ENCODE data around the gene VSTM5. TPM values are rescaled to one million over a fixed set of nuclear protein-coding genes. Genes with fewer than 3 reads are reported as not detected.
"Not testable (repeated sequence)": the region's sequence is repeated elsewhere in the genome, so short reads cannot be mapped to it uniquely, and the experiment has no call there.

The VSTM5 gene, protein sequence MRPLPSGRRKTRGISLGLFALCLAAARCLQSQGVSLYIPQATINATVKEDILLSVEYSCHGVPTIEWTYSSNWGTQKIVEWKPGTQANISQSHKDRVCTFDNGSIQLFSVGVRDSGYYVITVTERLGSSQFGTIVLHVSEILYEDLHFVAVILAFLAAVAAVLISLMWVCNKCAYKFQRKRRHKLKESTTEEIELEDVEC
- polyA plus RNA-seq (ENCODE audit: insufficient read length in 3 of 3), result 1 to 10 TPM; 1.4 to 2.4 (median 1.7) TPM
- long read RNA-seq, donor 1, result 0 reads
- long read RNA-seq, donor 2, result 0 reads
- long read RNA-seq, donor 3, result 0 reads
- long read RNA-seq, donor 4, partial matches to known transcripts, result 0 of 1 reads
- long read RNA-seq, donor 4, other reads (novel, unspliced or antisense), result 0 of 1 reads
- long read RNA-seq, donor 5, result 0 reads
- long read RNA-seq, donor 6, result 0 reads
- long read RNA-seq, donor 7, result 0 reads
- long read RNA-seq, donor 8, partial matches to known transcripts, result 0 of 1 reads
- long read RNA-seq, donor 8, other reads (novel, unspliced or antisense), result 0 of 1 reads
- long read RNA-seq, donor 9, partial matches to known transcripts, result 0 of 1 reads
- long read RNA-seq, donor 9, other reads (novel, unspliced or antisense), result 0 of 1 reads
- long read RNA-seq, donor 10, result 0 reads
- long read RNA-seq, donor 11, result 0 reads
- long read RNA-seq, donor 12, result 0 reads
- long read RNA-seq, donor 13, result 0 reads
- long read RNA-seq, donor 14, result 0 reads
- long read RNA-seq, donor 15, result 0 reads
- long read RNA-seq, donor 16, partial matches to known transcripts, result 15 of 16 reads
- long read RNA-seq, donor 16, other reads (novel, unspliced or antisense), result 0 of 16 reads

GRCh38 chr11:93850594-93851018 lies at the start of gene VSTM5:
VSTM5 (minus strand) TSS chr11:93850618; CDS start chr11:93850502, 116 bp downstream.
- DNase-seq, result no peak

- peak; percentile 49 for DNase-seq
Observed at GRCh38 chr11:93895106-93895862, 44.9 kb upstream of the VSTM5 start.

- DNase-seq, result no peak
Observed at GRCh38 chr11:93890391-93891051, 40.1 kb upstream of the VSTM5 start.

DNA sequence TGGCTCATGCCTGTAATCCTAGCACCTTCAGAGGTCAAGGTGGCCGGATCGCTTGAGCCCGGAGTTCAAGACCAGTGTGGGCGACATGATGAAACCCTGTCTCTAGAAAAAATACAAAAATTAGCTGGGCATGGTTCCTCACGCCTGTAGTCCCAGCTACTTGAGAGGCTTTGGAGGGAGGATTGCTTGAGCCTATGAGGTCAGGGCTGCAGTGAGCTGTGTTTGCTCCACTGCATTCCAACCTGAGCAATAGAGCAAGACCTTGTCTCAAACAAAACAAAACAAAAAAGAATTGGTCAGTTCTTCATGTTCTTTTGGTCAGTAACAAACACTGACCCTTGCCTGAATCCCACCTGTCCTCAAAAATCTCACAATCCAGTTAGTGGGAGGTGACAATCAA lies 36.7 kb upstream of the VSTM5 start:
- DNase-seq, result no peak

DNA sequence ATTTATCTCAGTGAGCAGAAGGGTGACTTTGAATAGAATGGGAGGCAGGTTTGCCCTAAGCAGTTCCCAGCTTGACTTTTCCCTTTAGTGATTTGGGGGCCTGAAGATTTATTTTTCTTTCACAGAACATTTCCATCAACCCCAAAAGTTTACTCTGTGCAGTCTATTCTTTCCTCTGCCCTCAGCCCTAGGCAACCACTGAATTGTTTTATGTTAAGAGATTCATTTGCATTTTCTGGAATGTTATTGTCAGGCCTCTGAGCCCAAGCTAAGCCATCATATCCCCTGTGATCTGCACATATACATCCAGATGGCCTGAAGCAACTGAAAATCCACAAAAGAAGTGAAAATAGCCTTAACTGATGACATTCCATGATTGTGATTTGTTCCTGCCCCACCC lies 28.7 kb upstream of the VSTM5 start:
- DNase-seq, result not testable (repeated sequence)

DNA sequence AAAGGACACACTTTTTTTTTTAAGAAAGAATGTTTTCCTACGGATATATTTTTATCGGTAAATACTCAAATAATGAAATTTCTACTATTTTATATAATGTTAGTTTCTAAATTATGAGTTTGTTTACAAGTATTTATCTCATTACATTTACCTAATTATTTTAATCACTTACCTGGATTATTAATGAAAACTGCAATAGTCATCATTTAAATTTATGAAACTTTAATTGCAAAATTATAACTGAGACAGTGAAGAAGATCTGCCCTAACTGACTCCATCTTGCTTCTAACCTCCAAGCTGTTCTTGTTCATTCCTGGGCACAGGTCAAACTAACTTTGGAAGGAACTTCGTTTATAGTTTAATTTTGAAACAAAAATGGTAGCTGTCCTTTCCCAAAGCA lies 25.2 kb upstream of the VSTM5 start:
- no peak for DNase-seq

- no peak for DNase-seq
Observed at GRCh38 chr11:93871526-93871925, 21.1 kb upstream of the VSTM5 start.

DNA sequence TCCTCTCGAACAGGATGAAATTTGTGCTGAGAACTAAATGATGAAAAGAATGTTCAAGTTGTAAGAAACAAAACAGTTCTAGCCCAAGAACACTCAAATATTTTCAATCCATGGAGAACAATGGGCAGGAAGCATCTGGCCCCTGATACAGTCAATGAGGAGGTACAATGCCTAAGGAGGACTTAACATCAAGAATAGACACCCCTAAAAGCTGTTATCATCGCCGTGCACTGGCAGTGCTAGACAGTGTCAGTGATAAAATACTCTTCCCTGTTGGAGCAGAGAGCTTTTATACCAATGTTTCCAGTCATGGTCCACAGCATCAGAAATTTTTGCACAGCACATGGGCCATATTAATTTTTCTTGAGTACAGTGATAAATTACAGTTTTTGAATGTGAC lies 20.2 kb upstream of the VSTM5 start:
- DNase-seq, result no peak

DNA sequence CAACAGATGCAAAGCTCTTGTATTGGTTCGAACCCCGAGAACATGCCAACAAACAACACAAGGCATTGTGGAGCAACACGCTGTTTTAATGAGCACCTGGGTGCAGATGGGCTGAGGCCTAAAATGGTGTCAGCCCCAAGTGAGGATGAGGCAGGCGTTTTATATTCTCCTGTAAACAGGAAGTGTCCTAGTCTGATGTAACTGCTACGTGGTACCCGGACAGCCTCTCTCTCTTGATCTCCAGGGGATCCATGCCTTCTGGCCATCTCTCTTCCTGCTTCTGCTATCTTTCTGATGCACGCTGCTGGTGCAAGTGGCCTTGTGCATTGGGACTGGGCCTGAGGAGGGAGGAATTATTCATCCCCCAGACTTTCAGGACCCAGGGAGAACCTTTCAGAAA lies 19.4 kb upstream of the VSTM5 start:
- DNase-seq, result no peak

DNA sequence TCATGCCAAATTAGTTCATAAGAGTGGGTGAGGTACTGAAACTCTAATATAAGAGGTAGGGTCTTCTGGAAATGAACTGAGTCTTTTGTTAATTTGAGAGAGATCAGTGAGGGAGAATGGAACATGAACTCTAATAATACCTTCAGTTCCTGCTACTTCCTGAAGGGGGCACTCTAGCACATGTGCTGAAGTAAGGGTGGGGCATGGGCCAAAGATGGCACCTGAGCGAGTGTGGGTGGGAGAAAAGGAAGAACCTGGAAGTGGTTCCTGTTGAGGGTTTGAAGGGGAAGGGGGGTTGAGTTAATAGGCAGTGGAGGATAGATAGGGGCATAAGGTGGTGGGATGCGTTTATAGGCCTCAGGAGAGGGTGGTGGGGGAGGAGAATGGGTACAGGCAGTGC lies 18.0 kb upstream of the VSTM5 start:
- not testable (repeated sequence) for DNase-seq

DNA sequence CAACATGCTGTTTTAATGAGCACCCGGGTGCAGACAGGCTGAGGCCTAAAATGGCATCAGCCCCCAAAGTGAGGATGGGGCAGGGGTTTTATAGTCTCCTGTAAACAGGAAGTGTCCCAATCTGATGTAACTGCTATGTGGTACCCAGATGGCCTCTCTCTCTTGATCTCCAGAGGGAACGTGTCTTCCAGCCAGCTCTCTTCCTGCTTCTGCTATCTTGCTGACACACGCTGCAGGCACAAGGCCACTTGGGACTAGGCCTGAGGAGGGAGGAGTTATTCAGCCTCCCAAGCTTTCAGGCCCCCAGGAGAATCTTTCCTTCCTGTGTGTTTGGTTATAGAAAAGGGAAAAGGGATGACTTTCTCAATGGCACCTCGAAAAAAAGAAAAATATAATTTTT lies 11.4 kb upstream of the VSTM5 start:
- DNase-seq, result no peak

DNA sequence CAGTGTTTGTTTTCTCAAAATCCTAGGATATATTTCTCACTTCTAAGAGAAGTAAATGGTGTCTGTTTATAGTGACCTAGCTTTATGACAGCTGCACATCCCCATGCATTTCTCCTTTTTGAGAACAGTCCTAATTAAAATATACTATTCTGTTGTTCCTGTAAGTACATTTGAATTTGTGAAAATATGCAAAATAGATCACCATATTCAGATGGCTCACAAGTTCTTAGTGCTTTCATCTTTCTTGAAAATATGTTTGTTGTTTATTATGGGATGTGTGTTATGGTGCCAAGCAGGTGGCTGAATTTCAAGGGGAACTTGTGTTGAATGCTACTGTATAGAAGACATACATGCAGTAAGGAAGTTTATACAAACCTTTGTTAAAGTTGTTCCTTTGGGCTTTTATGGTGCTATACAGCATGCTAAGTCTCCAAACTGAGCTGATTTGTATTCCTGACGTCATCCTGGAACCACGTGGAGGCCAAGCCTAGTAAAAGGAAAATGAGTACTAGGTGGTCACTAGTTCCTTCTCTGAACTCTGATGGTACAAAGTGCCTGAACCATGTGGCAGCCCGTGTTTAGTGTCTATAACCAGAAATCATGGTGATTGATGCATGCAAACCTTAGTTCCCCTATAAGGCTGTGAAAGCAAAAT lies 7.8 kb upstream of the VSTM5 start:
- DNase-seq, result no peak

- no peak for DNase-seq
Observed at GRCh38 chr11:93857413-93858120, 7.1 kb upstream of the VSTM5 start.

DNA sequence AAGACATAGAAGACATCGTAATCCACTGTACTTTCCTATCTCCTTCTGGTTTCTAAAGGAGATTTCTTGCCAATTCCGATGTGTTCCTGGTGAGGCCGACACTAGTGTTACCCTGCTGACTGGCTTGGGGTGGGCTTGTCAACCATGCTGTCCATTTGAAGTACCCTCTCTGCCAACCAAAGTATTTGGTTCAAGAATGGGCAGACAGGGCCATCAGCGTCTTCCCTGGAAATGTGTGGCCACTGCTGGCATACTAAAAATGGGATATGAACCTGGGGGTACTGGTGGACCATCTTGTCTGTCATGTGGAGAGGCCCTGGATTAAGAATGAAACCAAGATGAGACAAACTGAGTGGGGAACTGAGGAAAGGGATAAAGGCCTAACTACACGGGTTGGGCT lies 1.8 kb upstream of the VSTM5 start:
- DNase-seq, result no peak

DNA sequence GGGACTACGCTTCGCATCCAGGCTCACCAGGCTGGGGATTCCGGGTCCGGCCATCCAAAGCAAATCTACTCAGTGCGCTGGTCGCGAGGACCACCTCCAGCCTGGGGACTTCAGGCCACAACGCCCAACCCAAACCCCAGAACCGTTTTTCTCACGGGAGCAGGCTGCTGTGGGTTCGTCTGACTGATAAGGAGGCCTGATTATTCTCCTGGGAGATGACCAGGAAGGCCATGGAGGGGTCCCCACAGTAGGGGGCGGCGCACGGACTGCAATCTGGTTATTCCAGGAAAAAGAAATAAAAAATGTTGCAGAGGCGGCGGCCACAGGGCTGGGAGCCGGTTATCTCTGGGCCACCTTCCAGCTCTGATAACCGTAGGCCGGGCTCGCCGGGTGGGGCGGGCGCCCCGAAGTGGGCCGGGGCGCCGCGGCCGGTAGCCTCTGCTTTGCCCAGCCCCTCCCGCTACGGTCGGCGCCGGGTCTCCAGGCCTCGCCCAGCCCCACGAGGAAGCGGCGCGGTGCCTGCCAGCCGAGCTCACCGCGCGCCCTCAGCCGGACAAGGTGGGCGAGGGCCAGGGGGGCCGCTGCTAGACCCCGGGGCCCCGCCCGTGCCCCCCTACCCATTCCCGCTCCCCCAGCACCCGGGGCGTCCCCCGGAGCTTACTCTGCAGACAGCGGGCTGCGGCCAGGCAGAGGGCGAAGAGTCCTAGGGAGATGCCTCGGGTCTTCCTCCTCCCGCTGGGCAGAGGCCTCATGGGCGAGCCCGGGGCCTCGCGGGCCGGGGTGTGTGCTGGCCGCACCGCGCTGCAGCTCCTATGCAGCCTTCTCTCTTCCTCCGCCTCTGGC lies 446 bp downstream of the VSTM5 start:
- peak; percentile 34 for DNase-seq

- no peak for DNase-seq
Observed at GRCh38 chr11:93849201-93849600, 1.2 kb downstream of the VSTM5 start.

DNA sequence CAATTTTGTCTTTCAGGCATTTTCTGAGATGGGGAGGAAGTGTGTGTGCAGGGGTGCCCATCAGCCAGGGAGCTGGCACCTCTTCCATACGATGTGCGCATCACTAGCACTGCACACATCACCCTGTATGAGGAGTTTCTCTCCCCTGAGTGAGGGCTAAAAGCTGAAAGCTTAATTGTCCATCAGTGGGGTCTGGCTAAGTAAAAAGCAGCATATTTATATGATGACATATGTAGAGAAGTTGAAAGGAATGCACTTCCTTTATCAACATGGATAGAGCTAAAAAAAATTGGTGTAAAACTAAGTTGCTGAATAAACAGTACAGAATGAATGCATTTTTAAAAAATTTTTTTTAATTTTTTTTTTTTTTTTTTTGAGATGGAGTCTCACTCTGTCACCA lies 4.0 kb downstream of the VSTM5 start:
- no peak for DNase-seq

- no peak for DNase-seq
Observed at GRCh38 chr11:93845181-93846092, 5.0 kb downstream of the VSTM5 start.
